Measurements from ENCODE around the gene ITPR1. TPM values are rescaled to one million over a fixed set of nuclear protein-coding genes. Genes with fewer than 3 reads are reported as not detected.

Gene ITPR1
- total RNA-seq, 2 donors from 2014 or later: 254 to 283 TPM

DNA sequence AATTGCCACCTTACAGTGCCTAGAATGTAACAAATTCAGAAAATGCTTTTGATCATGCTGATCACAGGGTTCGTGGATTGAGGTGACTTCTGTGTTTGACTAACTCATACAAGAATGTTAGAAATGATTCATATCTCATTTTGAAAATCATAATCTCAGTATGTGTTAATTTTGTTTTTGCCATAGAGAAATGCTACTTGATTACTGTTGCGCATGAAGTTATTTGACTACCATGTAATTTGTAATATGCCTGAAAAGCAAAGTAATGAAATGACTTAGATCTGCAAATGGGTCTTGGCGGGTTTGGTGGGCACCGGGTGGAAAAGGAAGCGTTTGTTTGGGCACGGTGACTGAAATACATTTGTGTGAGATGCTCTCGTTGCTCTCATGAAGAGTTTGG is 312.5 kb downstream of the ITPR1 start:
- no peak overlapping the region for H3K4me3 ChIP-seq
- H3K36me3 ChIP-seq: peaks cover 18% of the 10 kb centered on the region
- H3K27me3 ChIP-seq (replicated peaks; ENCODE audit: insufficient read depth): no peaks in the 10 kb centered on the region
- TF ChIP-seq, protein P1, sequence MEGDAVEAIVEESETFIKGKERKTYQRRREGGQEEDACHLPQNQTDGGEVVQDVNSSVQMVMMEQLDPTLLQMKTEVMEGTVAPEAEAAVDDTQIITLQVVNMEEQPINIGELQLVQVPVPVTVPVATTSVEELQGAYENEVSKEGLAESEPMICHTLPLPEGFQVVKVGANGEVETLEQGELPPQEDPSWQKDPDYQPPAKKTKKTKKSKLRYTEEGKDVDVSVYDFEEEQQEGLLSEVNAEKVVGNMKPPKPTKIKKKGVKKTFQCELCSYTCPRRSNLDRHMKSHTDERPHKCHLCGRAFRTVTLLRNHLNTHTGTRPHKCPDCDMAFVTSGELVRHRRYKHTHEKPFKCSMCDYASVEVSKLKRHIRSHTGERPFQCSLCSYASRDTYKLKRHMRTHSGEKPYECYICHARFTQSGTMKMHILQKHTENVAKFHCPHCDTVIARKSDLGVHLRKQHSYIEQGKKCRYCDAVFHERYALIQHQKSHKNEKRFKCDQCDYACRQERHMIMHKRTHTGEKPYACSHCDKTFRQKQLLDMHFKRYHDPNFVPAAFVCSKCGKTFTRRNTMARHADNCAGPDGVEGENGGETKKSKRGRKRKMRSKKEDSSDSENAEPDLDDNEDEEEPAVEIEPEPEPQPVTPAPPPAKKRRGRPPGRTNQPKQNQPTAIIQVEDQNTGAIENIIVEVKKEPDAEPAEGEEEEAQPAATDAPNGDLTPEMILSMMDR (IDR thresholded peaks at IDR 0.05): no peak
- H3K27ac ChIP-seq: no peak overlapping the region
- no peak for DNase-seq (ENCODE audit: low spot score)
- no peak for ATAC-seq (ENCODE audit: insufficient number of reproducible peaks, low FRiP score, low read depth)
- H3K4me1 ChIP-seq (ENCODE audit: control insufficient read depth in 1 of 2, low read depth in 2 of 2): peaks cover 10 to 18% of the 10 kb centered on the region in 2 donors
- no peaks in the 10 kb centered on the region for H3K9me3 ChIP-seq

- Histone ChIP-seq H3K4me1 (ENCODE audit: control insufficient read depth in 1 of 2, low read depth in 2 of 2) (peaks cover 10 to 21% of the 10 kb centered on the region in 2 donors), H3K27me3 (replicated peaks; ENCODE audit: insufficient read depth) (no peaks in the 10 kb centered on the region), H3K27ac (peak overlapping the region; percentile 2 to 64), H3K36me3 (peaks cover 11% of the 10 kb centered on the region), H3K9me3 (no peaks in the 10 kb centered on the region), H3K4me3 (no peak overlapping the region)
- ATAC-seq (ENCODE audit: insufficient number of reproducible peaks, low FRiP score, low read depth) (no peak), DNase-seq (ENCODE audit: low spot score) (no peak)
- TF ChIP-seq, protein P1 (IDR thresholded peaks at IDR 0.05): no peak
Measured at GRCh38 chr3:4806535-4807108, 313.5 kb downstream of the ITPR1 start.

DNA sequence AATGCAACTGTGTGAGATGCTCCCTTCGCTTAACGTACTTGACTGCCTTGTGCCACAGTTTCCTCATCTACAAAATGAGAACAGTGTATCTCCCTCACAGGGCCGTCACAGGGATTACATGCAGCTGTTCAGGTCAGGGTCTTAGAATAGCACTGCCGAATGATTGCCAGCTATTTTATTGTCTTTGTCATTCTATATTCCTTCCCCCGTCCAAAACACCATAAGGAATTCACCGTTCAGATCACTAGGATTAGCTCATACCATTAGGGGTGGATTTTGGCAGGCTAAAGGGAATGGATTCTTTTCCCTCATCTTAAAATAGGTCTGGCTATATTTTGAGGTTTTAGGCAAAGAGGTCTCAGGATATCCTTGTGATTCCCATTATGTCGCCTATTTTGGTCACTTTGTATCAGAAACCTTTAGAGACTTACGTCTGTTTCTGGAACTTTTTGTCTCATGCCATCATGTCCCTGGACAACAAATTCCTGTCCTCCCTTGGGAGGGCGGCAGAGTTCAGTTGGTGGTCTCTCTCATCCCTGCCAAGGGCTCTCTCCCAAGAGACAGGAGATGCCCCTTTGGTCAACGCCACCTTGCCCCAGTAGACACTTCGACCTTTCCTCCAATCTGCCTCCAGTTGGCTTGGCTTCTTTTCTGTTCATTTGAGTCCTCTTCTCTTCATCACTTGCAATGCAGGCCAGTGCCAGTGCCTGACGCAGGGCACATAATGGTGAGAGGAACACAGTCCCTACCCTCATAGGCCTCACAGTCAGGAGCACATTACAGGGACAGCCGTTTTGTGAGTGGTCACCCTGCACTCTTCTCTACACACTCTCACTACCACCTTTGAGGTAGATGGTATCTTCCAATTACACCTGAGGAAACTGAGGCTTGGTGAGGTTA is 314.5 kb downstream of the ITPR1 start:
- no peak overlapping the region for H3K4me3 ChIP-seq
- DNase-seq (ENCODE audit: low spot score) (no peak), ATAC-seq (ENCODE audit: insufficient number of reproducible peaks, low FRiP score, low read depth) (peak; percentile 37)
- no peaks in the 10 kb centered on the region for H3K9me3 ChIP-seq
- H3K36me3 ChIP-seq: peaks cover 4% of the 10 kb centered on the region
- peaks cover 10 to 28% of the 10 kb centered on the region in 2 donors for H3K4me1 ChIP-seq (ENCODE audit: control insufficient read depth in 1 of 2, low read depth in 2 of 2)
- peak overlapping the region; percentile 40 to 64 for H3K27ac ChIP-seq
- H3K27me3 ChIP-seq (replicated peaks; ENCODE audit: insufficient read depth): no peaks in the 10 kb centered on the region
- TF ChIP-seq, protein P1 (IDR thresholded peaks at IDR 0.05): no peak

GRCh38 chr3:4808637-4809036 is 315.5 kb downstream of the ITPR1 start:
- H3K36me3 ChIP-seq: no peaks in the 10 kb centered on the region
- no peaks in the 10 kb centered on the region for H3K9me3 ChIP-seq
- TF ChIP-seq, protein P1 (IDR thresholded peaks at IDR 0.05): no peak
- H3K27me3 ChIP-seq (replicated peaks; ENCODE audit: insufficient read depth): no peaks in the 10 kb centered on the region
- ATAC-seq (ENCODE audit: insufficient number of reproducible peaks, low FRiP score, low read depth) (no peak), DNase-seq (ENCODE audit: low spot score) (no peak)
- no peak overlapping the region for H3K4me3 ChIP-seq
- H3K4me1 ChIP-seq (ENCODE audit: control insufficient read depth in 1 of 2, low read depth in 2 of 2): peaks cover 10 to 28% of the 10 kb centered on the region in 2 donors
- peak overlapping the region; percentile 40 to 64 for H3K27ac ChIP-seq

GRCh38 chr3:4809922-4810321 is 316.8 kb downstream of the ITPR1 start:
- Histone ChIP-seq H3K4me1 (ENCODE audit: control insufficient read depth in 1 of 2, low read depth in 2 of 2) (peaks cover 10 to 28% of the 10 kb centered on the region in 2 donors), H3K4me3 (no peak overlapping the region), H3K27ac (no peak overlapping the region), H3K27me3 (replicated peaks; ENCODE audit: insufficient read depth) (no peaks in the 10 kb centered on the region), H3K36me3 (peaks cover 7% of the 10 kb centered on the region), H3K9me3 (no peaks in the 10 kb centered on the region)
- DNase-seq (ENCODE audit: low spot score) (no peak), ATAC-seq (ENCODE audit: insufficient number of reproducible peaks, low FRiP score, low read depth) (no peak)
- TF ChIP-seq, protein P1 (IDR thresholded peaks at IDR 0.05): no peak

Measured in thoracic aorta (tissue), 2 donors.